SK-N-SH (cell line): Measurements from ENCODE around the gene ARHGAP6. TPM values are rescaled to one million over a fixed set of nuclear protein-coding genes. Genes with fewer than 3 reads are reported as not detected.

Source experiments
- CTCF ChIA-PET: fragments of 300-600, 350-600 bp; formaldehyde crosslinking; extraction: SDS; loops from one replicate; lab custom pipeline; 2021; lab: Yijun Ruan, JAX
- POLR2A ChIA-PET: fragments of 350-600 bp; sonication (Branson Sonifier 250); formaldehyde crosslinking; extraction: SDS; loops from one replicate; lab custom pipeline; 2020; ENCODE audit warnings: antibody characterized with exemption, inconsistent platforms; lab: Yijun Ruan, JAX
- DNase-seq: peaks from one replicate; pipeline ENCODE4 v3.0.0; 2012
- H2AFZ ChIP-seq: fragments of 200-600 bp; sonication (generic); 2 replicates; pipeline ENCODE4 v1.8.1; 2016; ENCODE audit warnings: antibody characterized with exemption, mild to moderate bottlenecking, low read depth
- H3F3A ChIP-seq: fragments of 200-600 bp; sonication (generic); replicated peaks from 2 replicates; pipeline ENCODE3; 2016; ENCODE audit warnings: antibody characterized with exemption, mild to moderate bottlenecking; ENCODE audit not compliant: insufficient read depth
- H3K27ac ChIP-seq, 2 experiments: fragments of 200-500 bp in 1 of 2; fragments of 200-600 bp in 1 of 2; sonication (Bioruptor generic) in 1 of 2; sonication (generic), shearing (Covaris generic) in 1 of 2; 2 replicates each; pipeline versions ENCODE4 v1.5.1 to v1.6.1; 2014 to 2016; ENCODE audit warnings: low read depth in 2 of 2, inconsistent platforms in 1 of 2, low read length in 1 of 2, mild to moderate bottlenecking in 1 of 2, mixed read lengths in 1 of 2
- H3K27me3 ChIP-seq: fragments of 200-600 bp; sonication (generic), shearing (Covaris generic); 2 replicates; pipeline ENCODE4 v1.6.1; 2016; ENCODE audit warnings: mixed run types; ENCODE audit not compliant: insufficient read depth
- H3K36me3 ChIP-seq, 2 experiments: fragments of 200-500 bp in 1 of 2; fragments of 200-600 bp in 1 of 2; sonication (Bioruptor generic) in 1 of 2; sonication (generic) in 1 of 2; replicated peaks in 1 of 2; 2 replicates each; pipeline versions ENCODE3 to v1.5.1; 2014 to 2016; ENCODE audit warnings: low read length in 1 of 2, mild to moderate bottlenecking in 1 of 2; ENCODE audit not compliant: insufficient read depth in 2 of 2, control insufficient read depth in 1 of 2
- H3K4me1 ChIP-seq, 2 experiments: fragments of 200-500 bp in 1 of 2; fragments of 200-600 bp in 1 of 2; sonication (Bioruptor generic) in 1 of 2; sonication (generic), shearing (Covaris generic) in 1 of 2; 2 replicates each; pipeline versions ENCODE4 v1.5.1 to v1.6.1; 2014 to 2016; ENCODE audit warnings: low read depth in 1 of 2, low read length in 1 of 2, mixed run types in 1 of 2; ENCODE audit not compliant: insufficient read depth in 2 of 2, control insufficient read depth in 1 of 2
- H3K4me2 ChIP-seq: fragments of 200-600 bp; sonication (generic), shearing (Covaris generic); 2 replicates; pipeline ENCODE4 v1.6.1; 2017; ENCODE audit warnings: mixed run types
- H3K4me3 ChIP-seq, 2 experiments: fragments of 200-500 bp in 1 of 2; fragments of 200-600 bp in 1 of 2; sonication (Bioruptor generic) in 1 of 2; sonication (generic), shearing (Covaris generic) in 1 of 2; 2 replicates each; pipeline versions ENCODE4 v1.5.1 to v1.8.1; 2014 to 2016; ENCODE audit warnings: low read depth in 2 of 2, inconsistent platforms in 1 of 2, low read length in 1 of 2, mild to moderate bottlenecking in 1 of 2, mixed read lengths in 1 of 2, moderate library complexity in 1 of 2
- H3K79me2 ChIP-seq: fragments of 200-600 bp; sonication (generic); 2 replicates; pipeline ENCODE4 v1.8.1; 2017; ENCODE audit warnings: mild to moderate bottlenecking; ENCODE audit not compliant: insufficient read depth
- H3K9ac ChIP-seq: fragments of 200-600 bp; sonication (generic); 2 replicates; pipeline ENCODE4 v1.6.1; 2017; ENCODE audit warnings: mixed run types
- H3K9me2 ChIP-seq: fragments of 200-600 bp; sonication (generic); 2 replicates; pipeline ENCODE4 v1.6.1; 2017; ENCODE audit warnings: mixed run types
- H3K9me3 ChIP-seq: fragments of 200-600 bp; sonication (generic); 2 replicates; pipeline ENCODE4 v1.6.1; 2017; ENCODE audit warnings: mixed run types, mild to moderate bottlenecking, moderate library complexity
- H4K20me1 ChIP-seq: fragments of 200-600 bp; sonication (generic); 2 replicates; pipeline ENCODE4 v1.6.1; 2017; ENCODE audit warnings: mild to moderate bottlenecking, mixed run types; ENCODE audit not compliant: insufficient read depth
- CTCF ChIP-seq: fragments of 200-600 bp; sonication (generic); IDR thresholded peaks from 2 replicates; pipeline ENCODE4 v1.6.1; 2017; ENCODE audit warnings: antibody characterized with exemption, mild to moderate bottlenecking, moderate library complexity
- EP300 ChIP-seq, 2 experiments: IDR thresholded peaks; 2 replicates each; pipeline versions ENCODE4 v1.4.0 to v1.6.1; 2012; ENCODE audit warnings: borderline replicate concordance in 1 of 2, low read depth in 1 of 2, low read length in 1 of 2
- GABPA ChIP-seq: IDR thresholded peaks from 2 replicates; pipeline ENCODE4 v1.4.0; 2012; ENCODE audit warnings: low read depth, mild to moderate bottlenecking
- IRF3 ChIP-seq: fragments of 150-350 bp; IDR thresholded peaks from 2 replicates; pipeline ENCODE4 v1.6.1; 2016; ENCODE audit warnings: mild to moderate bottlenecking, low read depth, low read length
- NFIC ChIP-seq: IDR thresholded peaks from 2 replicates; pipeline ENCODE4 v1.4.0; 2012; ENCODE audit warnings: borderline replicate concordance
- NRF1 ChIP-seq: IDR thresholded peaks from 2 replicates; pipeline ENCODE4 v1.6.1; 2012; ENCODE audit warnings: low read depth, mild to moderate bottlenecking, low read length
- POLR2AphosphoS5 ChIP-seq: IDR thresholded peaks from 2 replicates; pipeline ENCODE4 v1.6.1; 2012; ENCODE audit warnings: low read depth, low read length
- RCOR1 ChIP-seq: fragments of 150-350 bp; IDR thresholded peaks from 2 replicates; pipeline ENCODE4 v1.6.1; 2017; ENCODE audit warnings: antibody characterized with exemption, low read length
- TAF1 ChIP-seq: IDR thresholded peaks from 2 replicates; pipeline ENCODE4 v1.6.1; 2012; ENCODE audit warnings: low read depth, mild to moderate bottlenecking, low read length, moderate library complexity, borderline replicate concordance
- USF1 ChIP-seq: IDR thresholded peaks from 2 replicates; pipeline ENCODE4 v1.4.0; 2012; ENCODE audit warnings: low read depth, borderline replicate concordance
- YY1 ChIP-seq: IDR thresholded peaks from 2 replicates; pipeline ENCODE4 v1.4.0; 2012; ENCODE audit warnings: low read depth, mild to moderate bottlenecking
- WGBS: methylation state at CpG from one replicate; pipeline ENCODE4 v1.1.6; 2017; ENCODE audit warnings: low lambda C conversion rate; 5-methylcytosine and 5-hydroxymethylcytosine counted together
- polyA plus RNA-seq, 3 experiments: library from polyadenylated mRNA; depleted of rRNA; stranded (reverse); fragments of >200 nt; gene quantifications; 2 replicates each; pipeline ENCODE4 v1.2.3, GENCODE V29; 2012
- TF ChIP-seq, protein P1 (sequence below): IDR thresholded peaks from 2 replicates; pipeline ENCODE4 v1.4.0; 2012; ENCODE audit warnings: low read depth, borderline replicate concordance

ARHGAP6 gene
- polyA plus RNA-seq, 1 of the 3 experiments (the other 2 are of a cell fraction), result 0.16 TPM

DNA sequence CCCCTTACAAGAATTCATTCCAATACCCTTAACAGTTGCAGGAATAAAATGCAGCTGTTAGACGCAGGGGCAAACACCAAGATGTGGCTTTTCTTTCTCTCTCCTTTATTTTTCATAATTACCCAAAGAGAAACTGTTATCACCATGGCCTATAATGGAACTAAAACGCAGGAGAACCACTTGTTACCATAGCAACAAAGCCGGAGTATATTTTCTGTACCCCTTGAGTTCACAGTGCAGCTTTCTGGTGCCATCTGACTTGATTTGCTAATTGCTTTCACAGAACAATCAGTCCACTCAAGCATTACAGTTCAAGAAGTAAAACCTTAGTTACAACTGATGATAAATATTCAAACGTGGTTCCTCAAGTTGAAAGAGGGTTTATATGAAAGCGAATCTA lies 214.6 kb downstream of the ARHGAP6 start:
- Histone ChIP-seq H3K9me3 (no peaks in the 10 kb centered on the region), H3K4me1 (0 out of 4 replicates have a peak, but pooled peaks cover 0 to 6% of the 10 kb centered on the region in 2 experiments), H3K27me3 (no peaks in the 10 kb centered on the region), H3K79me2 (no peaks in the 10 kb centered on the region), H3K4me3 (no peak overlapping the region), H3K4me2 (no peak overlapping the region), H2AFZ (no peak overlapping the region), H3K36me3 (no peaks in the 10 kb centered on the region), H3K27ac (no peak overlapping the region), H4K20me1 (no peaks in the 10 kb centered on the region), H3K9me2 (no peaks in the 10 kb centered on the region), H3F3A (peaks cover 12% of the 10 kb centered on the region), H3K9ac (no peak overlapping the region)
- 30% methylated on average over 5 of the region's 5 CpGs for WGBS
- POLR2A ChIA-PET, result no interaction called here
- no peak for DNase-seq
- CTCF ChIA-PET, result interaction anchor here (1.1 kb wide), 1 partner anchor 69 kb away, joined by 3 read pairs; no protein-coding TSS in a partner anchor
- TF ChIP-seq IRF3 (no peak), GABPA (no peak), TAF1 (no peak), EP300 (IDR thresholded peaks at IDR 0.05; ENCODE audit: borderline replicate concordance in 1 of 2, low read depth in 1 of 2, low read length in 1 of 2) (no peak), POLR2AphosphoS5 (no peak), RCOR1 (no peak), CTCF (no peak), NFIC (no peak), USF1 (no peak), YY1 (no peak), NRF1 (no peak)
- TF ChIP-seq, protein P1, sequence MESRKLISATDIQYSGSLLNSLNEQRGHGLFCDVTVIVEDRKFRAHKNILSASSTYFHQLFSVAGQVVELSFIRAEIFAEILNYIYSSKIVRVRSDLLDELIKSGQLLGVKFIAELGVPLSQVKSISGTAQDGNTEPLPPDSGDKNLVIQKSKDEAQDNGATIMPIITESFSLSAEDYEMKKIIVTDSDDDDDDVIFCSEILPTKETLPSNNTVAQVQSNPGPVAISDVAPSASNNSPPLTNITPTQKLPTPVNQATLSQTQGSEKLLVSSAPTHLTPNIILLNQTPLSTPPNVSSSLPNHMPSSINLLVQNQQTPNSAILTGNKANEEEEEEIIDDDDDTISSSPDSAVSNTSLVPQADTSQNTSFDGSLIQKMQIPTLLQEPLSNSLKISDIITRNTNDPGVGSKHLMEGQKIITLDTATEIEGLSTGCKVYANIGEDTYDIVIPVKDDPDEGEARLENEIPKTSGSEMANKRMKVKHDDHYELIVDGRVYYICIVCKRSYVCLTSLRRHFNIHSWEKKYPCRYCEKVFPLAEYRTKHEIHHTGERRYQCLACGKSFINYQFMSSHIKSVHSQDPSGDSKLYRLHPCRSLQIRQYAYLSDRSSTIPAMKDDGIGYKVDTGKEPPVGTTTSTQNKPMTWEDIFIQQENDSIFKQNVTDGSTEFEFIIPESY, result no peak
